IPS-15b (cell line): ENCODE results near the gene ERBB4.
"Not testable (repeated sequence)": the region's sequence is repeated elsewhere in the genome, so short reads cannot be mapped to it uniquely, and the experiment has no call there.

ENCODE experiments used
- H3K27me3 ChIP-seq: one replicate; pipeline ENCODE4 v1.6.1; 2013; ENCODE audit warnings: low read length; ENCODE audit not compliant: control insufficient read depth, insufficient read depth
- H3K36me3 ChIP-seq: one replicate; pipeline ENCODE4 v1.6.1; 2013; ENCODE audit warnings: low read length; ENCODE audit not compliant: control insufficient read depth, insufficient read depth
- H3K4me1 ChIP-seq: one replicate; pipeline ENCODE4 v1.6.1; 2013; ENCODE audit warnings: mild to moderate bottlenecking, low read length; ENCODE audit not compliant: control insufficient read depth, insufficient read depth
- H3K4me3 ChIP-seq: one replicate; pipeline ENCODE4 v1.5.1; 2013; ENCODE audit warnings: low read depth, low read length
- H3K9ac ChIP-seq: one replicate; pipeline ENCODE4 v1.6.1; 2013; ENCODE audit warnings: low read depth, mild to moderate bottlenecking, low read length
- H3K9me3 ChIP-seq: one replicate; pipeline ENCODE4 v1.6.1; 2013; ENCODE audit warnings: mild to moderate bottlenecking, low read length; ENCODE audit not compliant: control insufficient read depth, insufficient read depth

ERBB4 gene

DNA sequence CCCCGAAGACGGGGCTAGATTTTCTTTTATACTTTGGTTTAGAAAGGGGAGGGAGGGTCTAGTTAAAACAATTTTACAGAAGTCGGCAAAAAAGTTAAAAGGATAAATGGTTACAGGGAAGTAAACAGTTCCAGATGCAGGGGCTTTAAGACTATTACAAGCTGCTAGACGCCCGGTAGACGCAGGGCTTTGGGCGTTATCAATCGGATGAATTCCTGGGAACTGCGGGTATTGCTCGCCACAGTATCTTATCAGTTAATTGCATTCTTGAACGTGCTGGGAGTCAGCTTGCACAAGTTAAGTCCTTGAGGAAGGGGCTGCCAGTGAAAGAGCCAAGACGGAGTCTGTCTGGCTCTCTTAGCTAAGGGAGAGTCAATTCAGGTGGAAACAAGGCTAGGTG is 946.6 kb downstream of the ERBB4 start:
- H3K4me1 ChIP-seq, H3K9ac ChIP-seq, H3K4me3 ChIP-seq, H3K27me3 ChIP-seq, H3K9me3 ChIP-seq, H3K36me3 ChIP-seq: not testable (repeated sequence)

DNA sequence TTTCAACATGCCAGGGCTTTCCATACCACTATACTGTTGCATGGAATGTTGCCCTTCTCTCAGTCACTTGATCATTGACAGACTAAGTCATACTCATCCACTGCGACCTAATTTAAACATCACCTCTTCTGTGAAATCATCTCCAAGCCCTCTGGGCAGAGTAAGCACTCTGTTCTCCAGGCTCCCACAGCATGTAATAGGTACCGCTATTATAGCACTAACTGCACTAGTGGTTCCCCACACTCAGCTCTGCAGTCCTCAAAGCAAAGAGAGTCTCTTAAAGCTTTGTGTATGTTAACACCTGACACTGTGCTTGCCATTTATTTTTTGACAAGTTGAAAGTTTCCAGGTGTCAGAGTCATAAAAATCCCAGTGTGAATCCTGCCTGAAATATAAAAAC is 947.2 kb downstream of the ERBB4 start:
- Histone ChIP-seq H3K4me3 (no peak overlapping the region), H3K4me1 (no peaks in the 10 kb centered on the region), H3K9ac (no peak overlapping the region), H3K9me3 (no peaks in the 10 kb centered on the region), H3K27me3 (no peaks in the 10 kb centered on the region), H3K36me3 (no peaks in the 10 kb centered on the region)

DNA sequence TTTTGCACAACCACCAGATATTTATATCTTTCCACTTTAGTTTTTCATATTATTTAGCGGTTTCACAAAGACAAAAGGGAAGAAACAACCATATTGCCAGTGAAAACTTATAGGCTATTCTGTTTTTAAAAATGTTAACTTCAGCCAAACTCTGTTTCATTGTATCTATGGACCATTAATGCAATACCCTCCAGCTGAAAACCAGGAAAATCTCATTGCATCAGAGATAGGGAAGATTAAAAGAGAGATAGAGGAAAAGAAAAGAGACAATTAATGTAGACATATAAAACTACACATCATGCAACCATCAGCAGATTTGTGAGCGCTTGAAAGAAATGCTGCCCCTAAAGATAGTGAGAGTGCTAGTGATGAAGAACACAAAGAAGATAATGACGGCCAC is 970.2 kb downstream of the ERBB4 start:
- Histone ChIP-seq H3K9ac (no peak overlapping the region), H3K36me3 (no peaks in the 10 kb centered on the region), H3K4me3 (no peak overlapping the region), H3K4me1 (no peaks in the 10 kb centered on the region), H3K9me3 (no peaks in the 10 kb centered on the region), H3K27me3 (no peaks in the 10 kb centered on the region)

DNA sequence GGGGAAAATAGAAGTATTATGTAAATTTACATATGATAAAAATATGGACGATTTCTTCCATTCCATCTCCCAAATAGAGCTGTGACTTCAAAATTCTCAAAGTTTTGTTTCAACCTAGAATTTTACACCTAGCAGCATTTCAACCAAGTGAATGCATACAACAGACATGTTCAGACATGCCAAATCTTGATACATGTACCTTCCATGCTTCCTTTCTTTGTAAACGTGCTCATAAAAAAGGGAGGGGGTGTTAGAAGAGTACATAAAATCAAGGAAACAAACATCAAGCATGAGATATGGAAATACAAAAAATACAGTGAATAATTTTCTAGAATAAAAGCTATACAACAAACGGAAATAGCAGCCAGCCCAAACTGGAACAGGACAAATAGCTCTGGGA is 974.2 kb downstream of the ERBB4 start:
- no peak overlapping the region for H3K4me3 ChIP-seq
- no peak overlapping the region for H3K9ac ChIP-seq
- no peaks in the 10 kb centered on the region for H3K9me3 ChIP-seq
- no peaks in the 10 kb centered on the region for H3K36me3 ChIP-seq
- no peaks in the 10 kb centered on the region for H3K27me3 ChIP-seq
- no peaks in the 10 kb centered on the region for H3K4me1 ChIP-seq

DNA sequence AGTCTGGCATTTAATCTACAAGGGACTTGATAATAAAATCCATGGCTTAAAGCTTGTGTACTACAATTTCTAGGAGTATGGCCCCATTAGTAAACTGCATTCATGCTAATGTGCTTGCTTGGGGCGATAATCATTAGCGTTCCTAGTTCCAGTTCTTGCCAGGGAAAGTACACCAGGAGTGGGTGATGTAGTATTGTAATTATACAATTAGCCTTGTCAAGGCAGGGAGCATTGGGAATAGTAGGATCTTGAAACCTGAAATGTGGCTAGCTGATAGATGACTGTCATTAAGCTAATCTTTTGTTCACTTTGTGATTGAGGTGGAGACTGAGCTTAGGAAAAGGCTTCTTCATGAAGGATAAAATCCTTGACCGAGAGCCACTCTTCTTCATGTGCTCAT is 993.0 kb downstream of the ERBB4 start:
- Histone ChIP-seq H3K4me3 (no peak overlapping the region), H3K4me1 (no peaks in the 10 kb centered on the region)

DNA sequence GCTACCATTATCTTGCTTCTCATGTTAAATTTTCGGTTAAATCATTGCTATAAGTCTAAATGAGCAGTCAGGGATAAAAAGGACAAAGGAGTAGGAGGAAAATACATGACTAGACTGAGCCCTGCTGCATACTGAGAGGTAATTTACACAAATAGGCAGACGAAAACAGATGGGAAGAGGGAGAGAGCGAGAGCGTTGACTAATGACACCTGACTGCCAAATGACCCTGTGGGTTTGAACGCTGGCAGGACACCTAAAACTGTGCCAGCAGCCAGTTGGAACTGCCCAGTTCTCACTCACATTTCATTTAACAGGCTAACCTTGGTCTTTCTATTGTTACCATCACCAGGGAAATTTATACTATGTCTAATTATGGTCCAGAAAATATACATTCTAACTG is 1004.0 kb downstream of the ERBB4 start:
- Histone ChIP-seq H3K9me3 (no peaks in the 10 kb centered on the region), H3K9ac (no peak overlapping the region), H3K27me3 (no peaks in the 10 kb centered on the region), H3K4me1 (no peaks in the 10 kb centered on the region), H3K4me3 (no peak overlapping the region), H3K36me3 (no peaks in the 10 kb centered on the region)

More for the DNA sequence above, 993.0 kb downstream of the ERBB4 start:
- Histone ChIP-seq H3K36me3 (no peaks in the 10 kb centered on the region), H3K27me3 (no peaks in the 10 kb centered on the region), H3K9me3 (no peaks in the 10 kb centered on the region), H3K9ac (no peak overlapping the region)

DNA sequence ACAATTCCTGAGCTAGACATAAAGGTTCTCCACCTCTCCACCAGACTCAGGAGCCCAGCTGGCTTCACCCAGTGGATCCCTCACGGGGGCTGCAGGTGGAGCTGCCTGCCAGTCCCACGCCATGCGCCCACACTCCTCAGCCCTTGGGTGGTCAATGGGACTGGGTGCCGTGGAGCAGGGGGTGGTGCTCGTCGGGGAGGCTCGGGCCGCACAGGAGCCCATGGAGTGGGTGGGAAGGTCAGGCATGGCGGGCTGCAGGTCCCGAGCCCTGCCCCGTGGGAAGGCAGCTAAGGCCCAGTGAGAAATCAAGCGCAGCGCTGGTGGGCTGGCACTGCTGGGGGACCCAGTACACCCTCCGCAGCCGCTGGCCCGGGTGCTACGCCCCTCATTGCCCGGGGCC is 1014.4 kb downstream of the ERBB4 start:
- H3K9ac ChIP-seq, H3K27me3 ChIP-seq, H3K9me3 ChIP-seq, H3K36me3 ChIP-seq, H3K4me1 ChIP-seq, H3K4me3 ChIP-seq: not testable (repeated sequence)

DNA sequence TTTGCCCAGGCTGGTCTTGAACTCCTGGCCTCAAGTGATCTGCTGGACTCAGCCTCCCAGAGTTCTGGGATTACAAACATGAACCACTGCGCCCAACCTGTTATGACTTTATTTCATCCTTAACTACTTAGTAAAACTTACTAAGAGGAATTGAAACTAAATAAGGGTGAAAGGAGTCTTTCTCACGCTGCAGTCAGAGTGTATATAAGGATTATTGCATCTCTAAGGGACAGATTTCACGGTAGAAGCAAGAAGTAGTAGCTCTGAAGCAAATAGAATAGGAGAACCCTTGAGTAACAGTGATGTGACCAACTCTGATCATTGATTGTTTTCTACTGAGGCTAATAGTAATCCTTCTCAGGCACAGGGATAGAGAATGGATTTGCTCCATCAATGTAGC is 1022.1 kb downstream of the ERBB4 start:
- no peak overlapping the region for H3K9ac ChIP-seq
- H3K4me1 ChIP-seq, result no peaks in the 10 kb centered on the region
- H3K4me3 ChIP-seq, result no peak overlapping the region
- H3K27me3 ChIP-seq, result no peaks in the 10 kb centered on the region
- no peaks in the 10 kb centered on the region for H3K36me3 ChIP-seq
- no peaks in the 10 kb centered on the region for H3K9me3 ChIP-seq

DNA sequence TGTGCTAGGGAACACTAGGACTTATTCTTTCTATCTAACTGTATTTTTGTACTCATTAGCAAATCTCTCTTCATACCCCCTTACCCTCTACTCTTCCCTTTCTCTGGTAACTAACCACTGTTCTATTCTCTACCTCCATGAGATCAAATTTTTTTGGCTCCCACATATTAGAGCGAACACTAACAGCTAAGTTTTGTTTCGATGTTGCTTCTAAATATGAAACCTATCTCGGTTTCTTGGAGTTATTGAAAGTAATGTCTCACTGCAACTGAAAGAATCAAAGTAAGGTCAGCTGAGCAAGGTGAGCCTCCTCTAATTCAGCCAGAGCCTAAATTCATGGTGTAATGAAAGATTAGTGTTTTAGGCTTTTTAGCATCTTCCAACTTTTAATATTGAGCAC is 1024.6 kb downstream of the ERBB4 start:
- Histone ChIP-seq H3K9ac (no peak overlapping the region), H3K4me3 (no peak overlapping the region), H3K4me1 (no peaks in the 10 kb centered on the region), H3K36me3 (no peaks in the 10 kb centered on the region), H3K9me3 (no peaks in the 10 kb centered on the region), H3K27me3 (no peaks in the 10 kb centered on the region)

DNA sequence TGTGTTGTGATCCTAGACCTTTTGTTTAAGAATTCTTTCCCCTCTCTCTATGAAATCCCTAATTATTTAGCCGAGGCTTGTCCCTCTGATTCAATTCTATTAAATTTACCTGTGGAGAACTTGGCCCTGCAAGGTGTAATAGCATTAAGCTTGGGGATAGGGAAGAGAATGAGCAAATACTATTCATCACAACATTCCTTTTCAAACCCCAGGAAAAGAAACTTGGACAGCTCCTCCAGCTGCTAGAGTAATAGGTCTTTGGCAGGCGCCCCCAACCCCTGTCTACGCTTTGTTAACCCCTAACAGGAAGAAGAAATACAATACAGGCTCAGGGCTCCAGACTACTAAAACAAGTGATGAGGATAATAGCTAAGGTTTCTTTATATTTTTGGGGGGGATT is 1025.2 kb downstream of the ERBB4 start:
- H3K27me3 ChIP-seq, result no peaks in the 10 kb centered on the region
- no peak overlapping the region for H3K9ac ChIP-seq
- H3K4me1 ChIP-seq, result no peaks in the 10 kb centered on the region
- no peaks in the 10 kb centered on the region for H3K36me3 ChIP-seq
- H3K4me3 ChIP-seq, result no peak overlapping the region
- no peaks in the 10 kb centered on the region for H3K9me3 ChIP-seq

DNA sequence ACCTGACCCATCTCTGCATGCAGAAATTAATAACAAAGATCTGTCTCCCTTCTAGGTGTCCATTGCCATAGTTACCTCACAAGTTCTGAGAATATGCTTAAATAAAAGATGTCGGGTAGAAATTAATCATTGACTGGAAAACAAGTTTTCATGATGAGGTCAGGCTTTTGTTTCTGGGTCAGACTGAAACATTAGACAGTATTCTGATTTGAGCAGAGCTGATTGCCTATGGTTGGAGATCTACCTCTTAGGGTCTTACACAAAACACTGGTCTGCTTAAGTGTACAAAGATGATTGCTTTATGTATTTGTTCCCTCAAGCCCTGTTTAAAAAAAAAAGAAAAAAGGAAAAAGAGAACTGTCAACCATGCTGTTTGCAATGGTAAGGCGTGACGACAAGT is 1025.8 kb downstream of the ERBB4 start:
- H3K9ac ChIP-seq, result no peak overlapping the region
- no peaks in the 10 kb centered on the region for H3K36me3 ChIP-seq
- no peaks in the 10 kb centered on the region for H3K9me3 ChIP-seq
- H3K27me3 ChIP-seq, result no peaks in the 10 kb centered on the region
- no peak overlapping the region for H3K4me3 ChIP-seq
- no peaks in the 10 kb centered on the region for H3K4me1 ChIP-seq

DNA sequence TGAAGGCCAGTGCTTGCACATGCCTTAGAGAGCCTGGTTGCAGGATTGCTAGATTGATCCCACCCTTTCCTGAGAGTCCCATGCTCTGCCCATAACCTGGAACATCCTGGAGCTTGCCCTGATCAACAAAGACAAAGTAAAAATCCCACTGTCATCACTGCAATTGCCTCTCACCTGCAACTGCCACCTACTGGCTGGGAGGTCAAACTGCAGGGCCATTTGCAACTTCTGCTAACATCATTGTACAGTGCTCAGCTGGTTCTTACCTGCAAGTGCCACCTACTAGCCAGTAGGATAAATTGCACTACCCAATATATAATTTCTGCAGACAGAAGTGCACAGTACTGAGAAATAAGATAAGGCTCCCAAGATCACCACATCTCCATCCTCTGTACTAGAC is 1034.7 kb downstream of the ERBB4 start:
- H3K4me1 ChIP-seq, result no peaks in the 10 kb centered on the region
- no peak overlapping the region for H3K4me3 ChIP-seq
- no peaks in the 10 kb centered on the region for H3K36me3 ChIP-seq
- H3K9me3 ChIP-seq, result no peaks in the 10 kb centered on the region
- no peak overlapping the region for H3K9ac ChIP-seq
- H3K27me3 ChIP-seq, result no peaks in the 10 kb centered on the region

DNA sequence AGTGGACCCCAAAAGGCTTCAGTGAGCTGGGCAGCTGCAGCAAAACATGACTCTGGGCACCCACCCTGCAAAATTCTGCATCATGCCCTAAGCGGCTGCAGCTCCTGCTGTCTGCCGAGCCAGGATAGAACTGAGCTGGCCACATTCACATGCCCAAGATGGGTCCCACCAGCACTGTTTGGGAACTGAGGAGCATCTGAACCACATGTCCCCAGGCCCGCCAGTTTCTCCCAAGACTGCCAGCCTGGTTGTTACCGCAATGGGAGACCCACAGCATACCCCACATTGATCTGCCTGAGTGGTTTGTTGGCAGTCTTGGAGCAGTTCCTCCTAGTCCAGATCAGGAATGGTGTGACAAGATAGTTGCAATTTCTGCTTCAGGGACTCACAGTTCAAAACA is 1035.4 kb downstream of the ERBB4 start:
- Histone ChIP-seq H3K36me3 (no peaks in the 10 kb centered on the region), H3K4me3 (no peak overlapping the region), H3K9ac (no peak overlapping the region), H3K9me3 (no peaks in the 10 kb centered on the region), H3K4me1 (peaks cover 5% of the 10 kb centered on the region), H3K27me3 (no peaks in the 10 kb centered on the region)
